SU-DHL-6 (cell line): ENCODE measurements around the gene TNFRSF18.

ENCODE experiments used
- CTCF ChIP-seq: fragments of 200-600 bp; sonication (generic); IDR thresholded peaks from one replicate; pipeline ENCODE4 v1.5.1; 2017; ENCODE audit warnings: antibody characterized with exemption, mild to moderate bottlenecking, low read length, moderate library complexity; ENCODE audit not compliant: insufficient read depth, poor library complexity, severe bottlenecking
- EZH2phosphoT487 ChIP-seq: fragments of 200-600 bp; sonication (generic), shearing (Covaris generic); conservative IDR thresholded peaks from 2 replicates; pipeline ENCODE4 v1.6.1; 2018; ENCODE audit warnings: mild to moderate bottlenecking, antibody characterized with exemption, low read length, moderate library complexity, mixed read lengths

GRCh38 chr1:1183833-1184775 lies 22.3 kb downstream of the TNFRSF18 start:
- TF ChIP-seq CTCF (no peak), EZH2phosphoT487 (no peak)
